ENCODE data around the gene SPDYE5. TPM values are rescaled to one million over a fixed set of nuclear protein-coding genes. Genes with fewer than 3 reads are reported as not detected.
A peak's percentile ranks its signal among the peaks of the same experiment; 100 is the strongest.

SPDYE5 gene
- total RNA-seq, 2 experiments from 2014 or later = 0.18 TPM; not detected in 1

DNA sequence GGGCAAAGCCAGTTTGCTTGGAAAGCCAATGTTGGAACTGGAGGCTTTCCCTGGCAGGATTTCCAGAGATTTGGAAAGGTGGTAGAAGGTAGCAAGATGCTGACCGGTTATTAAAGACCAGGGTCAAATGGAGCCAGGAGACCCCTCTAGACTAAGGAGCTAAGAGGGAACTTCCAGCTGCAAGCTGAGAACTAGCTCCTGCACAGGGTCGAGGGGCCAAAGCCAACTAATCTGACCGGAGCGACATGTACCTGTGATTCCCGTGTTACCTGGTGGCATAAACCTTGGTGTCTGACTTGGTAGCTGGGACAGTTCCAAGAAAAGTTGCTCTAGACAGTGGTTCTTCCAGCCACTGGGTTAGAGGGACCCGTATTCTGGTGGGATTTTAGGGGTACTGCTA lies 41.8 kb downstream of the SPDYE5 start:
- no peaks in the 10 kb centered on the region for H3K36me3 Mint-ChIP-seq (ENCODE audit: low read depth)
- ChIA-PET POLR2A (interaction anchor here (1.0 kb wide), 1 partner anchor 11 kb away, joined by 3 read pairs; no protein-coding TSS in a partner anchor), CTCF (no interaction called here)
- H3K4me3 Mint-ChIP-seq = no peak overlapping the region
- no peaks in the 10 kb centered on the region for H3K27me3 Mint-ChIP-seq
- no peak for TF ChIP-seq CTCF (IDR thresholded peaks at IDR 0.05)
- intact Hi-C loops (cut with micrococcal nuclease) = no loop called here
- DNase-seq (no peak), ATAC-seq (no peak)
- H3K4me1 Mint-ChIP-seq (ENCODE audit: low read depth) = no peaks in the 10 kb centered on the region
- no peak overlapping the region for H3K27ac Mint-ChIP-seq
- no peaks in the 10 kb centered on the region for H3K9me3 Mint-ChIP-seq

DNA sequence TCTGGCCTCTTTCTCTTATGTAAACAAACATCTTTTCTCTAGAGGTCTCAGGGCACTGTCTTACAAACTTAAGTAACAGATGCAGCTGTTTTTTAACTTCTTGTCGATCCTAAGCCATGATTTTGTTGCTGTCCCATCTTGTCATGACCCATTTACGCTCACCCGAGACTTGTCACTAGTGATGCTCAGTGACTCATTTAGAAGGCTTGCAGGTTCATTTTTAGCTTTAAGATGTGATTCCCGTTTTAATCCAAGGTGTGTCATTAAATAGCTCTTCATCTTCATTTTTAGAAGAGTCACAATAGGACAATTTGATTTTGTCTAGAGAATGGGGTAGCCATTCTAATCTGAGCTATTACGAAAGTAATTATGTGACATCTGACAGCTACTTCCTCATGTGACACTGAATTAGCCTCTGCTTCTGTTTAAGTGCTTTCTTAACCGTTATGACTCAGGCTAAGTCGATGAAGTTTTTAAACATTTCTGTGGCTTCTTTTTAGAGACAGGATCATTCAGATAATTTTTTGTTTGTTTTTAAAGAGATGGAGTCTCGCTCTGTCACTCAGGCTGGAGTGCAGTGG lies 42.7 kb downstream of the SPDYE5 start:
- DNase-seq (no peak), ATAC-seq (peak; percentile 67)
- Mint-ChIP-seq H3K27ac (no peak overlapping the region), H3K27me3 (no peaks in the 10 kb centered on the region), H3K36me3 (ENCODE audit: low read depth) (no peaks in the 10 kb centered on the region), H3K9me3 (no peaks in the 10 kb centered on the region), H3K4me3 (no peak overlapping the region), H3K4me1 (ENCODE audit: low read depth) (no peaks in the 10 kb centered on the region)
- CTCF ChIA-PET = no interaction called here
- POLR2A ChIA-PET = interaction anchor here (1.0 kb wide), 1 partner anchor 10 kb away, joined by 3 read pairs; no protein-coding TSS in a partner anchor
- intact Hi-C loops (cut with micrococcal nuclease) = no loop called here
- no peak for TF ChIP-seq CTCF (IDR thresholded peaks at IDR 0.05)

GRCh38 chr7:75536491-75536890 lies 44.4 kb downstream of the SPDYE5 start:
- DNase-seq (no peak), ATAC-seq (no peak)
- Mint-ChIP-seq H3K4me3 (no peak overlapping the region), H3K27me3 (no peaks in the 10 kb centered on the region), H3K9me3 (no peaks in the 10 kb centered on the region), H3K27ac (no peak overlapping the region), H3K4me1 (ENCODE audit: low read depth) (no peaks in the 10 kb centered on the region), H3K36me3 (ENCODE audit: low read depth) (no peaks in the 10 kb centered on the region)
- TF ChIP-seq CTCF (IDR thresholded peaks at IDR 0.05) = no peak
- ChIA-PET CTCF (no interaction called here), POLR2A (no interaction called here)
- intact Hi-C loops (cut with micrococcal nuclease) = no loop called here

GRCh38 chr7:75536940-75537538 lies 44.9 kb downstream of the SPDYE5 start:
- ATAC-seq (no peak), DNase-seq (no peak)
- Mint-ChIP-seq H3K27me3 (no peaks in the 10 kb centered on the region), H3K27ac (no peak overlapping the region), H3K9me3 (no peaks in the 10 kb centered on the region), H3K4me3 (no peak overlapping the region), H3K4me1 (ENCODE audit: low read depth) (no peaks in the 10 kb centered on the region), H3K36me3 (ENCODE audit: low read depth) (no peaks in the 10 kb centered on the region)
- ChIA-PET POLR2A (no interaction called here), CTCF (no interaction called here)
- TF ChIP-seq CTCF (IDR thresholded peaks at IDR 0.05) = no peak
- intact Hi-C loops (cut with micrococcal nuclease) = no loop called here

- CTCF ChIA-PET = no interaction called here
- H3K4me1 Mint-ChIP-seq (ENCODE audit: low read depth) = no peaks in the 10 kb centered on the region
- no peak for DNase-seq
Measured at GRCh38 chr7:75537731-75538130, 45.6 kb downstream of the SPDYE5 start.

More at GRCh38 chr7:75537731-75538130, 45.6 kb downstream of the SPDYE5 start:
- POLR2A ChIA-PET = no interaction called here
- no peak overlapping the region for H3K4me3 Mint-ChIP-seq
- no peaks in the 10 kb centered on the region for H3K27me3 Mint-ChIP-seq
- no peaks in the 10 kb centered on the region for H3K9me3 Mint-ChIP-seq
- intact Hi-C loops (cut with micrococcal nuclease) = no loop called here
- H3K27ac Mint-ChIP-seq = no peak overlapping the region
- H3K36me3 Mint-ChIP-seq (ENCODE audit: low read depth) = no peaks in the 10 kb centered on the region
- TF ChIP-seq CTCF (IDR thresholded peaks at IDR 0.05) = no peak
- ATAC-seq = no peak
